ENCODE results near the gene SIGLEC9. TPM values are rescaled to one million over a fixed set of nuclear protein-coding genes. Genes with fewer than 3 reads are reported as not detected.

SIGLEC9 gene
- polyA plus RNA-seq, 3 donors: 1.3 to 1.6 (median 1.3) TPM

- no peak for DNase-seq (ENCODE audit: low read depth in 3 of 3, low spot score in 2 of 3)
Observed at GRCh38 chr19:51122112-51122981, 2.4 kb upstream of the SIGLEC9 start.

- no peak for DNase-seq (ENCODE audit: low read depth in 3 of 3, low spot score in 2 of 3)
Observed at GRCh38 chr19:51123381-51123800, 1.3 kb upstream of the SIGLEC9 start.

GRCh38 chr19:51123802-51124201, 904 bp upstream of the SIGLEC9 start:
- DNase-seq (ENCODE audit: low read depth in 3 of 3, low spot score in 2 of 3): no peak

- no peak for DNase-seq (ENCODE audit: low read depth in 3 of 3, low spot score in 2 of 3)
Observed at GRCh38 chr19:51124216-51124615, 490 bp upstream of the SIGLEC9 start.

GRCh38 chr19:51125421-51126075, 842 bp downstream of the SIGLEC9 start:
- DNase-seq (ENCODE audit: low read depth in 3 of 3, low spot score in 2 of 3): no peak

- DNase-seq (ENCODE audit: low read depth in 3 of 3, low spot score in 2 of 3): no peak
Observed at GRCh38 chr19:51127032-51127431, 2.3 kb downstream of the SIGLEC9 start.

GRCh38 chr19:51127755-51128154, 3.0 kb downstream of the SIGLEC9 start:
- DNase-seq (ENCODE audit: low read depth in 3 of 3, low spot score in 2 of 3): no peak

- DNase-seq (ENCODE audit: low read depth in 3 of 3, low spot score in 2 of 3): no peak
Observed at GRCh38 chr19:51128227-51128626, 3.5 kb downstream of the SIGLEC9 start.

- DNase-seq (ENCODE audit: low read depth in 3 of 3, low spot score in 2 of 3): no peak
Observed at GRCh38 chr19:51129716-51130115, 5.0 kb downstream of the SIGLEC9 start.

- no peak for DNase-seq (ENCODE audit: low read depth in 3 of 3, low spot score in 2 of 3)
Observed at GRCh38 chr19:51131780-51132680, 7.3 kb downstream of the SIGLEC9 start.

GRCh38 chr19:51135004-51135403, 10.3 kb downstream of the SIGLEC9 start:
- no peak for DNase-seq (ENCODE audit: low read depth in 3 of 3, low spot score in 2 of 3)

GRCh38 chr19:51135986-51136762, 11.5 kb downstream of the SIGLEC9 start:
- DNase-seq (ENCODE audit: low read depth in 3 of 3, low spot score in 2 of 3): no peak

GRCh38 chr19:51136851-51137551, 12.3 kb downstream of the SIGLEC9 start:
- DNase-seq (ENCODE audit: low read depth in 3 of 3, low spot score in 2 of 3): no peak

GRCh38 chr19:51137792-51138425, 13.2 kb downstream of the SIGLEC9 start:
- DNase-seq (ENCODE audit: low read depth in 3 of 3, low spot score in 2 of 3): no peak

GRCh38 chr19:51138549-51138979, 13.9 kb downstream of the SIGLEC9 start:
- no peak for DNase-seq (ENCODE audit: low read depth in 3 of 3, low spot score in 2 of 3)

- DNase-seq (ENCODE audit: low read depth in 3 of 3, low spot score in 2 of 3): no peak
Observed at GRCh38 chr19:51139299-51140014, 14.8 kb downstream of the SIGLEC9 start.

GRCh38 chr19:51140441-51140840, 15.7 kb downstream of the SIGLEC9 start:
- DNase-seq (ENCODE audit: low read depth in 3 of 3, low spot score in 2 of 3): no peak

- no peak for DNase-seq (ENCODE audit: low read depth in 3 of 3, low spot score in 2 of 3)
Observed at GRCh38 chr19:51141181-51141580, 16.5 kb downstream of the SIGLEC9 start.
